ENCODE measurements around the gene CHTOP. TPM values are rescaled to one million over a fixed set of nuclear protein-coding genes. Genes with fewer than 3 reads are reported as not detected.
A peak's percentile ranks its signal among the peaks of the same experiment; 100 is the strongest.

Gene CHTOP
- total and polyA plus RNA-seq, 4 donors, result 51.2 to 76.6 (median 58.4) TPM

DNA sequence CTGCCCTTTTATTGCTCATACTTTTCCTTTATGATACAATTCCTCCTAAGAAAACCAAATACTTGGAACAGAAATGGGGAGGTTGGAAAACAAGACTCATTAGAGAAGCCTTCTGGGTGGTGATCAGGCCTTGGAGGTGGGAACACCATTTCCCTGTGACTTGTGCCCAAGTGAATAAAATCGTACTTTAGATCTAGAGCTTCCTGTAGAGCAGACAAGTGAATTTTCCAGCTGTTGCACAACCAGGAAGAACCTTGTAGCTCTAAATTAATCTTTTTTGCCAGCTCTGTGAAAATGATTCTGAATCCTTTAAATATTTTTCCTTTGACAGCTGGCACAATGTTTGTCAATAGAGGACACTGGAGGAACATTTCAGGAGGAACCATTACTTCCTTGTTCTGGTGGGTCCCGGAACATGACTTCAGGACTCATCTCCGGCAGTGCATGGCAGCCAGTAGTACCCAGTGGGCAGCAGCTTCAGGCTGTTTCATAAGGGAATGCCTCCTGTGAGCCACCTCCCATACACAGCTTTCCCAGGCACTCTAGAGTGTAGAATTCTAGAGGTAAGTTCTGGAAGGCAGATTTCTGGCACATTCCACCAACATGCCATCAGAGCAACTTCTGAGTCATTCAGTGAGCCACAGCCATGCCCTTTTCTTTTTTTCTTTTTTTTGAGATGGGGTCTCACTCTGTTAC lies 19.1 kb downstream of the CHTOP start:
- WGBS, 2 donors, result 19 to 46% methylated on average over 3 of the region's 3 CpGs
- DNase-seq, result no peak
- peak; percentile 44 for ATAC-seq (ENCODE audit: insufficient read depth, low FRiP score)
- Histone ChIP-seq H3K4me1 (ENCODE audit: control insufficient read depth in 5 of 5, insufficient read depth in 5 of 5, low read length in 5 of 5) (no peaks in the 10 kb centered on the region), H3K27ac (ENCODE audit: low read depth in 1 of 2, low read length in 1 of 2) (peak overlapping the region in 1 of 2 donors; percentile 17), H3K36me3 (ENCODE audit: control insufficient read depth in 4 of 4, insufficient read depth in 4 of 4, low read length in 4 of 4) (no peaks in the 10 kb centered on the region), H3K9me3 (ENCODE audit: control insufficient read depth in 4 of 4, insufficient read depth in 3 of 4, low read length in 3 of 4) (no peaks in the 10 kb centered on the region), H3K9ac (ENCODE audit: insufficient read depth in 1 of 2, low read length in 2 of 2) (no peak overlapping the region), H3K4me3 (no peak overlapping the region), H3K27me3 (ENCODE audit: control insufficient read depth in 3 of 3, insufficient read depth in 3 of 3, low read length in 2 of 3) (no peaks in the 10 kb centered on the region)
- TF ChIP-seq CTCF (IDR thresholded peaks at IDR 0.05; ENCODE audit: control extremely low read depth, extremely low read depth), result no peak

- Histone ChIP-seq H3K27ac (ENCODE audit: low read depth in 1 of 2, low read length in 1 of 2) (no peak overlapping the region), H3K4me1 (ENCODE audit: control insufficient read depth in 5 of 5, insufficient read depth in 5 of 5, low read length in 5 of 5) (peaks cover 0 to 8% (median 4%) of the 10 kb centered on the region in 5 donors), H3K9ac (ENCODE audit: insufficient read depth in 1 of 2, low read length in 2 of 2) (no peak overlapping the region), H3K27me3 (ENCODE audit: control insufficient read depth in 3 of 3, insufficient read depth in 3 of 3, low read length in 2 of 3) (no peaks in the 10 kb centered on the region), H3K36me3 (ENCODE audit: control insufficient read depth in 4 of 4, insufficient read depth in 4 of 4, low read length in 4 of 4) (no peaks in the 10 kb centered on the region), H3K9me3 (ENCODE audit: control insufficient read depth in 4 of 4, insufficient read depth in 3 of 4, low read length in 3 of 4) (no peaks in the 10 kb centered on the region), H3K4me3 (no peak overlapping the region)
- 72 to 87% methylated on average over 3 of the region's 3 CpGs for WGBS, 2 donors
- no peak for DNase-seq
- no peak for TF ChIP-seq CTCF (IDR thresholded peaks at IDR 0.05; ENCODE audit: control extremely low read depth, extremely low read depth)
- ATAC-seq (ENCODE audit: insufficient read depth, low FRiP score), result no peak
Observed at GRCh38 chr1:153655333-153655732, 21.5 kb downstream of the CHTOP start.

DNA sequence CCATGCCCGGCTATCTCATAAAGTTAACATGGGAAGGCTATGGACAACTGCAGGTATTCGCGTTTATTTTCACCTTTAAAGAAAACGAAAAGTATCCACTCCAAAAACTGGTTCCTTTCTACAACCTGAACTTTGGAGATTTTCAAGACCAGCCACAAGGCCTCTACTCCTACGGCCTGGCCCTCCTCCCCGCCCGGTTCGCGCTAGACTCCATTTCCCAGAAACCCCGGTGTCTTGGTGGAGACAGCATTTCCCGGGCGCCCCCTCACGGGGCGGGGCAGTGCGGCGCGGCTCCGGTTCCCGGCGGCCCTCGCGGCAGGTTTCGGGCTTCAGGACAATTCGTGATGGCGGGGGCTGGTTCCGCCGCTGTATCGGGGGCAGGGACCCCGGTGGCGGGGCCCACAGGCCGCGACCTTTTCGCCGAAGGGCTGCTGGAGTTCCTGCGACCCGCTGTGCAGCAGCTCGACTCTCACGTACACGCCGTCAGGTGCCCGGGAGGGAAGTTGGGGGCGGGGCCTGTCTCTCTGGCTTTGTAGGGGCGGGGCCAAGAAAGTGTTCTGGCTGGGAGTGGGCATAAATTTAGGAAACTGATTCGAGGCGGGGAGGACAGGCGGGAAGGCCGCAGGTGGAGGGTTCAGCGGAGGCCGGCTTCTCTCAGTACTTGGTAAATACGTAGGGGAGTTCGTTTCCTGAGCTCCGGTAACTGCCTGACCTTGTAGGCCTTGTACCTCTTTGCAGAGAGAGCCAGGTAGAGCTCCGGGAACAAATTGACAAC lies 24.7 kb downstream of the CHTOP start, which contains the start of gene SNAPIN:
Gene SNAPIN, plus strand, starts transcription at position 304 of the 775 bp plus-strand sequence. Its CDS starts 41 bp downstream, at position 345.
- Histone ChIP-seq H3K9me3 (ENCODE audit: control insufficient read depth in 4 of 4, insufficient read depth in 3 of 4, low read length in 3 of 4) (no peaks in the 10 kb centered on the region), H3K36me3 (ENCODE audit: control insufficient read depth in 4 of 4, insufficient read depth in 4 of 4, low read length in 4 of 4) (peaks cover 12 to 19% (median 16%) of the 10 kb centered on the region in 4 donors), H3K27me3 (ENCODE audit: control insufficient read depth in 3 of 3, insufficient read depth in 3 of 3, low read length in 2 of 3) (no peaks in the 10 kb centered on the region), H3K4me1 (ENCODE audit: control insufficient read depth in 5 of 5, insufficient read depth in 5 of 5, low read length in 5 of 5) (peaks cover 0 to 8% (median 4%) of the 10 kb centered on the region in 5 donors), H3K27ac (ENCODE audit: low read depth in 1 of 2, low read length in 1 of 2) (peak within 1 kb of the TSS; percentile 95 to 99), H3K9ac (ENCODE audit: insufficient read depth in 1 of 2, low read length in 2 of 2) (peak within 1 kb of the TSS; percentile 84 to 96), H3K4me3 (peak within 1 kb of the TSS; percentile 67)
- ATAC-seq (ENCODE audit: insufficient read depth, low FRiP score) (peak; percentile 97), DNase-seq (peak; percentile 93 to 95 (median 95))
- WGBS, 2 donors, result 2 to 3% methylated on average over 46 to 53 of the region's 53 CpGs
- no peak for TF ChIP-seq CTCF (IDR thresholded peaks at IDR 0.05; ENCODE audit: control extremely low read depth, extremely low read depth)

Measured in lung (tissue), 12 donors.